Measurements from ENCODE around the gene PLEKHH1.

Gene PLEKHH1

GRCh38 chr14:67490196-67490595, 42.9 kb upstream of the PLEKHH1 start:
- H3K27ac ChIP-seq: no peak overlapping the region
- TF ChIP-seq ZFX (IDR thresholded peaks at IDR 0.05): no peak
- no peak for TF ChIP-seq CTCF (conservative IDR thresholded peaks at IDR 0.05)

GRCh38 chr14:67491285-67491684, 41.8 kb upstream of the PLEKHH1 start:
- TF ChIP-seq ZFX (IDR thresholded peaks at IDR 0.05): no peak
- no peak for TF ChIP-seq CTCF (conservative IDR thresholded peaks at IDR 0.05)
- H3K27ac ChIP-seq: no peak overlapping the region

GRCh38 chr14:67491741-67492507, 41.2 kb upstream of the PLEKHH1 start:
- H3K27ac ChIP-seq: no peak overlapping the region
- TF ChIP-seq ZFX (IDR thresholded peaks at IDR 0.05): no peak
- no peak for TF ChIP-seq CTCF (conservative IDR thresholded peaks at IDR 0.05)

- no peak overlapping the region for H3K27ac ChIP-seq
Measured at GRCh38 chr14:67492538-67492937, 40.6 kb upstream of the PLEKHH1 start.

GRCh38 chr14:67493092-67493717, 39.9 kb upstream of the PLEKHH1 start:
- TF ChIP-seq ZFX (IDR thresholded peaks at IDR 0.05) (no peak), CTCF (conservative IDR thresholded peaks at IDR 0.05) (no peak)
- H3K27ac ChIP-seq: no peak overlapping the region

More at GRCh38 chr14:67492538-67492937, 40.6 kb upstream of the PLEKHH1 start:
- TF ChIP-seq CTCF (conservative IDR thresholded peaks at IDR 0.05) (no peak), ZFX (IDR thresholded peaks at IDR 0.05) (no peak)

- no peak overlapping the region for H3K27ac ChIP-seq
- TF ChIP-seq CTCF (conservative IDR thresholded peaks at IDR 0.05) (no peak), ZFX (IDR thresholded peaks at IDR 0.05) (no peak)
Measured at GRCh38 chr14:67495827-67496226, 37.3 kb upstream of the PLEKHH1 start.

- no peak overlapping the region for H3K27ac ChIP-seq
- TF ChIP-seq CTCF (conservative IDR thresholded peaks at IDR 0.05) (no peak), ZFX (IDR thresholded peaks at IDR 0.05) (no peak)
Measured at GRCh38 chr14:67497216-67497615, 35.9 kb upstream of the PLEKHH1 start.
